ENCODE data around the gene FIGLA.

DNA sequence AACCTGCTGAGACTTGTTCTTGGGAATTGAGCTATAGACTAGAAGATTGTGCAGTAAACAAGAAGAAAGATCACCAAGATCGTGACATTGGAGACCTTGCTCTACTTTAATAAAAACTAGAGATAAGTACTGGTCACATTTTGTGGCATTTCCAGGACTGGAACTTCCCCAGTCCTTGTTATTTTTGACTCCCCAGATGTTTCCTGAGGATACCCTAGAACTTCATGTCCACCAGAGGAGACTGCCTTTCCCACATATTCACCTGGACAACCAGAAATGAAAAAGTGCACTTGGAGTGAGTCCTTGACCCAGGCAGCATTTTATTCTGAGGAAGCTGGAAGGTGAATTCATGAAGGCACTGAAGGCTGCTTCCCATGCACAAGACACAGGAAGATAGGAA lies 39.5 kb upstream of the FIGLA start:
- TF ChIP-seq, protein P1, sequence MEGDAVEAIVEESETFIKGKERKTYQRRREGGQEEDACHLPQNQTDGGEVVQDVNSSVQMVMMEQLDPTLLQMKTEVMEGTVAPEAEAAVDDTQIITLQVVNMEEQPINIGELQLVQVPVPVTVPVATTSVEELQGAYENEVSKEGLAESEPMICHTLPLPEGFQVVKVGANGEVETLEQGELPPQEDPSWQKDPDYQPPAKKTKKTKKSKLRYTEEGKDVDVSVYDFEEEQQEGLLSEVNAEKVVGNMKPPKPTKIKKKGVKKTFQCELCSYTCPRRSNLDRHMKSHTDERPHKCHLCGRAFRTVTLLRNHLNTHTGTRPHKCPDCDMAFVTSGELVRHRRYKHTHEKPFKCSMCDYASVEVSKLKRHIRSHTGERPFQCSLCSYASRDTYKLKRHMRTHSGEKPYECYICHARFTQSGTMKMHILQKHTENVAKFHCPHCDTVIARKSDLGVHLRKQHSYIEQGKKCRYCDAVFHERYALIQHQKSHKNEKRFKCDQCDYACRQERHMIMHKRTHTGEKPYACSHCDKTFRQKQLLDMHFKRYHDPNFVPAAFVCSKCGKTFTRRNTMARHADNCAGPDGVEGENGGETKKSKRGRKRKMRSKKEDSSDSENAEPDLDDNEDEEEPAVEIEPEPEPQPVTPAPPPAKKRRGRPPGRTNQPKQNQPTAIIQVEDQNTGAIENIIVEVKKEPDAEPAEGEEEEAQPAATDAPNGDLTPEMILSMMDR (IDR thresholded peaks at IDR 0.05): no peak
- TF ChIP-seq EP300 (IDR thresholded peaks at IDR 0.05) (no peak), POLR2A (IDR thresholded peaks at IDR 0.05) (no peak)

Measured in suprapubic skin (tissue), 3 donors.